Measurements from ENCODE around the gene C10orf95. TPM values are rescaled to one million over a fixed set of nuclear protein-coding genes. Genes with fewer than 3 reads are reported as not detected.

The C10orf95 gene
- total and polyA plus RNA-seq, 2 experiments from 2014 or later = 0.69 to 1.1 TPM

DNA sequence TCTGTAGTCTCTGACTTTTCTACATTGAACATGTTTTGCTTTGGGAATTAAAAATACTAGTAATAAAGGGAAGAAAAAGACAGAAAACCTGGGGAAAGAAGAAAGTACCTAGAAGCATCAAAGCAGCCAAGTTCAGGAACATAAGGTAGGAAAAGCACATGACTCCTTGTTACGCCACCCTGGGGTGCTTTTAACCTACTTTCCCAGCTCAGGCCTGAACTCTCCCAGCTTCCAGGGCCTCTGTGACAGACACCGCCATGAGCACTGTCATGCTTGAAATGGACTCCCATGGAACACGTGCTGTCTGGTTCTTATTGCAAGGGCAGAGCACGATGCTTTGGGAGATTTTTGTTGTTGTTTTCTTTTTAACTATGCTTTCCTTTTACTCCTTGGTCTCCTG, 39.8 kb upstream of the C10orf95 start:
- DNase-seq (ENCODE audit: low spot score) (no peak), ATAC-seq (no peak)
- H3K9me3 Mint-ChIP-seq = no peaks in the 10 kb centered on the region
- no peaks in the 10 kb centered on the region for H3K27me3 ChIP-seq (ENCODE audit: insufficient read depth)
- no peak overlapping the region for H3K4me3 Mint-ChIP-seq
- no peaks in the 10 kb centered on the region for H3K4me1 Mint-ChIP-seq
- peaks cover 20% of the 10 kb centered on the region; the same call in 1 of the 2 replicates for H3K36me3 ChIP-seq (ENCODE audit: insufficient read depth)
- peaks cover 26% of the 10 kb centered on the region for H3K79me2 ChIP-seq (replicated peaks; ENCODE audit: insufficient read depth)
- no peak overlapping the region for H3K4me2 ChIP-seq
- TF ChIP-seq NANOG (IDR thresholded peaks at IDR 0.05; ENCODE audit: borderline replicate concordance) (no peak), EZH2 (IDR thresholded peaks at IDR 0.05; ENCODE audit: low read depth, unreplicated experiment) (no peak), CREB1 (CRISPR knock-in tag; IDR thresholded peaks at IDR 0.05; ENCODE audit: low read depth) (no peak), JUNB (IDR thresholded peaks at IDR 0.05; ENCODE audit: unreplicated experiment) (no peak), ETS1 (IDR thresholded peaks at IDR 0.05) (no peak), STAT1 (IDR thresholded peaks at IDR 0.05; ENCODE audit: unreplicated experiment) (no peak), ZNF114 (CRISPR knock-in tag; IDR thresholded peaks at IDR 0.05) (no peak), EZH2phosphoT487 (IDR thresholded peaks at IDR 0.05; ENCODE audit: unreplicated experiment) (no peak), REST (IDR thresholded peaks at IDR 0.05; ENCODE audit: unreplicated experiment) (no peak), POLR2AphosphoS5 (IDR thresholded peaks at IDR 0.05; ENCODE audit: low read depth) (no peak), ZNF331 (CRISPR knock-in tag; IDR thresholded peaks at IDR 0.05; ENCODE audit: low read depth) (no peak)
- TF ChIP-seq, protein P1, sequence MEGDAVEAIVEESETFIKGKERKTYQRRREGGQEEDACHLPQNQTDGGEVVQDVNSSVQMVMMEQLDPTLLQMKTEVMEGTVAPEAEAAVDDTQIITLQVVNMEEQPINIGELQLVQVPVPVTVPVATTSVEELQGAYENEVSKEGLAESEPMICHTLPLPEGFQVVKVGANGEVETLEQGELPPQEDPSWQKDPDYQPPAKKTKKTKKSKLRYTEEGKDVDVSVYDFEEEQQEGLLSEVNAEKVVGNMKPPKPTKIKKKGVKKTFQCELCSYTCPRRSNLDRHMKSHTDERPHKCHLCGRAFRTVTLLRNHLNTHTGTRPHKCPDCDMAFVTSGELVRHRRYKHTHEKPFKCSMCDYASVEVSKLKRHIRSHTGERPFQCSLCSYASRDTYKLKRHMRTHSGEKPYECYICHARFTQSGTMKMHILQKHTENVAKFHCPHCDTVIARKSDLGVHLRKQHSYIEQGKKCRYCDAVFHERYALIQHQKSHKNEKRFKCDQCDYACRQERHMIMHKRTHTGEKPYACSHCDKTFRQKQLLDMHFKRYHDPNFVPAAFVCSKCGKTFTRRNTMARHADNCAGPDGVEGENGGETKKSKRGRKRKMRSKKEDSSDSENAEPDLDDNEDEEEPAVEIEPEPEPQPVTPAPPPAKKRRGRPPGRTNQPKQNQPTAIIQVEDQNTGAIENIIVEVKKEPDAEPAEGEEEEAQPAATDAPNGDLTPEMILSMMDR (conservative IDR thresholded peaks at IDR 0.05; ENCODE audit: low read depth in 2 of 2) = no peak
- TF ChIP-seq, protein P2, sequence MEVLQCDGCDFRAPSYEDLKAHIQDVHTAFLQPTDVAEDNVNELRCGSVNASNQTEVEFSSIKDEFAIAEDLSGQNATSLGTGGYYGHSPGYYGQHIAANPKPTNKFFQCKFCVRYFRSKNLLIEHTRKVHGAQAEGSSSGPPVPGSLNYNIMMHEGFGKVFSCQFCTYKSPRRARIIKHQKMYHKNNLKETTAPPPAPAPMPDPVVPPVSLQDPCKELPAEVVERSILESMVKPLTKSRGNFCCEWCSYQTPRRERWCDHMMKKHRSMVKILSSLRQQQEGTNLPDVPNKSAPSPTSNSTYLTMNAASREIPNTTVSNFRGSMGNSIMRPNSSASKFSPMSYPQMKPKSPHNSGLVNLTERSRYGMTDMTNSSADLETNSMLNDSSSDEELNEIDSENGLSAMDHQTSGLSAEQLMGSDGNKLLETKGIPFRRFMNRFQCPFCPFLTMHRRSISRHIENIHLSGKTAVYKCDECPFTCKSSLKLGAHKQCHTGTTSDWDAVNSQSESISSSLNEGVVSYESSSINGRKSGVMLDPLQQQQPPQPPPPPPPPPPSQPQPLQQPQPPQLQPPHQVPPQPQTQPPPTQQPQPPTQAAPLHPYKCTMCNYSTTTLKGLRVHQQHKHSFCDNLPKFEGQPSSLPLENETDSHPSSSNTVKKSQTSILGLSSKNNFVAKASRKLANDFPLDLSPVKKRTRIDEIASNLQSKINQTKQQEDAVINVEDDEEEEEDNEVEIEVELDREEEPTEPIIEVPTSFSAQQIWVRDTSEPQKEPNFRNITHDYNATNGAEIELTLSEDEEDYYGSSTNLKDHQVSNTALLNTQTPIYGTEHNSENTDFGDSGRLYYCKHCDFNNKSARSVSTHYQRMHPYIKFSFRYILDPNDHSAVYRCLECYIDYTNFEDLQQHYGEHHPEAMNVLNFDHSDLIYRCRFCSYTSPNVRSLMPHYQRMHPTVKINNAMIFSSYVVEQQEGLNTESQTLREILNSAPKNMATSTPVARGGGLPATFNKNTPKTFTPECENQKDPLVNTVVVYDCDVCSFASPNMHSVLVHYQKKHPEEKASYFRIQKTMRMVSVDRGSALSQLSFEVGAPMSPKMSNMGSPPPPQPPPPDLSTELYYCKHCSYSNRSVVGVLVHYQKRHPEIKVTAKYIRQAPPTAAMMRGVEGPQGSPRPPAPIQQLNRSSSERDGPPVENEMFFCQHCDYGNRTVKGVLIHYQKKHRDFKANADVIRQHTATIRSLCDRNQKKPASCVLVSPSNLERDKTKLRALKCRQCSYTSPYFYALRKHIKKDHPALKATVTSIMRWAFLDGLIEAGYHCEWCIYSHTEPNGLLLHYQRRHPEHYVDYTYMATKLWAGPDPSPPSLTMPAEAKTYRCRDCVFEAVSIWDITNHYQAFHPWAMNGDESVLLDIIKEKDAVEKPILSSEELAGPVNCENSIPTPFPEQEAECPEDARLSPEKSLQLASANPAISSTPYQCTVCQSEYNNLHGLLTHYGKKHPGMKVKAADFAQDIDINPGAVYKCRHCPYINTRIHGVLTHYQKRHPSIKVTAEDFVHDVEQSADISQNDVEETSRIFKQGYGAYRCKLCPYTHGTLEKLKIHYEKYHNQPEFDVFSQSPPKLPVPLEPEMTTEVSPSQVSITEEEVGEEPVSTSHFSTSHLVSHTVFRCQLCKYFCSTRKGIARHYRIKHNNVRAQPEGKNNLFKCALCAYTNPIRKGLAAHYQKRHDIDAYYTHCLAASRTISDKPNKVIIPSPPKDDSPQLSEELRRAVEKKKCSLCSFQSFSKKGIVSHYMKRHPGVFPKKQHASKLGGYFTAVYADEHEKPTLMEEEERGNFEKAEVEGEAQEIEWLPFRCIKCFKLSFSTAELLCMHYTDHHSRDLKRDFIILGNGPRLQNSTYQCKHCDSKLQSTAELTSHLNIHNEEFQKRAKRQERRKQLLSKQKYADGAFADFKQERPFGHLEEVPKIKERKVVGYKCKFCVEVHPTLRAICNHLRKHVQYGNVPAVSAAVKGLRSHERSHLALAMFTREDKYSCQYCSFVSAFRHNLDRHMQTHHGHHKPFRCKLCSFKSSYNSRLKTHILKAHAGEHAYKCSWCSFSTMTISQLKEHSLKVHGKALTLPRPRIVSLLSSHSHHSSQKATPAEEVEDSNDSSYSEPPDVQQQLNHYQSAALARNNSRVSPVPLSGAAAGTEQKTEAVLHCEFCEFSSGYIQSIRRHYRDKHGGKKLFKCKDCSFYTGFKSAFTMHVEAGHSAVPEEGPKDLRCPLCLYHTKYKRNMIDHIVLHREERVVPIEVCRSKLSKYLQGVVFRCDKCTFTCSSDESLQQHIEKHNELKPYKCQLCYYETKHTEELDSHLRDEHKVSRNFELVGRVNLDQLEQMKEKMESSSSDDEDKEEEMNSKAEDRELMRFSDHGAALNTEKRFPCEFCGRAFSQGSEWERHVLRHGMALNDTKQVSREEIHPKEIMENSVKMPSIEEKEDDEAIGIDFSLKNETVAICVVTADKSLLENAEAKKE (CRISPR knock-in tag; IDR thresholded peaks at IDR 0.05) = no peak
- H2AFZ ChIP-seq = no peak overlapping the region
- peaks cover 45% of the 10 kb centered on the region for H4K20me1 ChIP-seq (replicated peaks; ENCODE audit: insufficient read depth)
- no peak overlapping the region for H3K27ac Mint-ChIP-seq
- peaks cover 1% of the 10 kb centered on the region for H3K27me3 Mint-ChIP-seq (ENCODE audit: insufficient read depth, low read depth, poor library complexity)
- peaks cover 30% of the 10 kb centered on the region for H3K36me3 Mint-ChIP-seq (ENCODE audit: low read depth)
- H3K9me2 ChIP-seq (ENCODE audit: insufficient read depth) = no peaks in the 10 kb centered on the region
- H3F3A ChIP-seq (replicated peaks; ENCODE audit: low read depth) = no peaks in the 10 kb centered on the region
- no peaks in the 10 kb centered on the region for H3K4me1 ChIP-seq (ENCODE audit: insufficient read depth)
- no peak overlapping the region for H3K27ac ChIP-seq (ENCODE audit: low read depth)
- H3K4me3 ChIP-seq = no peak overlapping the region
